ENCODE measurements around the gene TERT. TPM values are rescaled to one million over a fixed set of nuclear protein-coding genes. Genes with fewer than 3 reads are reported as not detected.
"Not testable (repeated sequence)": the region's sequence is repeated elsewhere in the genome, so short reads cannot be mapped to it uniquely, and the experiment has no call there.

Gene TERT
- total RNA-seq, 2 experiments from 2014 or later: 156 to 198 TPM

- Histone ChIP-seq H3K4me1 (ENCODE audit: insufficient read depth, low read length, poor library complexity, severe bottlenecking) (peaks cover 3% of the 10 kb centered on the region), H4K20me1 (ENCODE audit: insufficient read depth, low read length) (no peaks in the 10 kb centered on the region), H2AFZ (ENCODE audit: low read length) (no peak overlapping the region), H3K36me3 (ENCODE audit: insufficient read depth, low read length) (no peaks in the 10 kb centered on the region), H3K4me2 (ENCODE audit: low read length) (no peak overlapping the region), H3K9me2 (ENCODE audit: insufficient read depth, low read length) (no peaks in the 10 kb centered on the region), H3K4me3 (ENCODE audit: low read depth, low read length, poor library complexity, severe bottlenecking) (no peak overlapping the region), H3K9me3 (ENCODE audit: low read length) (peaks cover 1% of the 10 kb centered on the region; the same call in 1 of the 2 replicates), H3K79me2 (ENCODE audit: insufficient read depth, low read depth, low read length) (no peaks in the 10 kb centered on the region), H3K27ac (ENCODE audit: low read depth, low read length, poor library complexity, severe bottlenecking) (no peak overlapping the region)
- no peak for TF ChIP-seq EZH2phosphoT487 (IDR thresholded peaks at IDR 0.05; ENCODE audit: borderline replicate concordance, low read depth, low read length)
- no peak for TF ChIP-seq CTCF (conservative IDR thresholded peaks at IDR 0.05; ENCODE audit: low read length)
- intact Hi-C loops (cut with micrococcal nuclease; ENCODE audit: unreplicated experiment): no loop called here
- DNase-seq (ENCODE audit: low spot score): no peak
- BruUV-seq (replicated peaks): no TSS peak
- ChIA-PET CTCF (ENCODE audit: unreplicated experiment) (no interaction called here), POLR2A (no interaction called here)
Observed at GRCh38 chr5:1230551-1230950, 64.3 kb downstream of the TERT start.

- no peak overlapping the region for H3K27ac ChIP-seq (ENCODE audit: low read depth, low read length, poor library complexity, severe bottlenecking)
- H4K20me1 ChIP-seq (ENCODE audit: insufficient read depth, low read length): no peaks in the 10 kb centered on the region
- H3K9me3 ChIP-seq (ENCODE audit: low read length): no peaks in the 10 kb centered on the region
- intact Hi-C loops (cut with micrococcal nuclease; ENCODE audit: unreplicated experiment): no loop called here
- BruUV-seq (replicated peaks): no TSS peak
- no peaks in the 10 kb centered on the region for H3K79me2 ChIP-seq (ENCODE audit: insufficient read depth, low read depth, low read length)
- DNase-seq (ENCODE audit: low spot score): no peak
- H3K4me2 ChIP-seq (ENCODE audit: low read length): no peak overlapping the region
- H3K4me3 ChIP-seq (ENCODE audit: low read depth, low read length, poor library complexity, severe bottlenecking): no peak overlapping the region
- ChIA-PET POLR2A (no interaction called here), CTCF (ENCODE audit: unreplicated experiment) (no interaction called here)
- no peaks in the 10 kb centered on the region for H3K9me2 ChIP-seq (ENCODE audit: insufficient read depth, low read length)
- H2AFZ ChIP-seq (ENCODE audit: low read length): no peak overlapping the region
- no peaks in the 10 kb centered on the region for H3K36me3 ChIP-seq (ENCODE audit: insufficient read depth, low read length)
- peaks cover 3% of the 10 kb centered on the region for H3K4me1 ChIP-seq (ENCODE audit: insufficient read depth, low read length, poor library complexity, severe bottlenecking)
- TF ChIP-seq CTCF (conservative IDR thresholded peaks at IDR 0.05; ENCODE audit: low read length) (no peak), EZH2phosphoT487 (IDR thresholded peaks at IDR 0.05; ENCODE audit: borderline replicate concordance, low read depth, low read length) (no peak)
Observed at GRCh38 chr5:1229822-1230221, 65.0 kb downstream of the TERT start.

- H2AFZ ChIP-seq (ENCODE audit: low read length); CTCF ChIA-PET (ENCODE audit: unreplicated experiment); H3K4me1 ChIP-seq (ENCODE audit: insufficient read depth, low read length, poor library complexity, severe bottlenecking); POLR2A ChIA-PET; H3K36me3 ChIP-seq (ENCODE audit: insufficient read depth, low read length); H3K79me2 ChIP-seq (ENCODE audit: insufficient read depth, low read depth, low read length); DNase-seq (ENCODE audit: low spot score); H3K4me2 ChIP-seq (ENCODE audit: low read length); H4K20me1 ChIP-seq (ENCODE audit: insufficient read depth, low read length); BruUV-seq (replicated peaks); H3K9me2 ChIP-seq (ENCODE audit: insufficient read depth, low read length); intact Hi-C loops (cut with micrococcal nuclease; ENCODE audit: unreplicated experiment); H3K9me3 ChIP-seq (ENCODE audit: low read length); H3K4me3 ChIP-seq (ENCODE audit: low read depth, low read length, poor library complexity, severe bottlenecking); H3K27ac ChIP-seq (ENCODE audit: low read depth, low read length, poor library complexity, severe bottlenecking): not testable (repeated sequence)
Observed at GRCh38 chr5:1229023-1229422, 65.8 kb downstream of the TERT start.
